G401.6 (cell line): ENCODE data around the gene PHLDB2.

Experiments used
- FAIRE-seq: peaks from 2 replicates; lab custom pipeline; 2012; peaks lifted over from hg19 to GRCh38; lab: Jason Lieb, UNC

The PHLDB2 gene

DNA sequence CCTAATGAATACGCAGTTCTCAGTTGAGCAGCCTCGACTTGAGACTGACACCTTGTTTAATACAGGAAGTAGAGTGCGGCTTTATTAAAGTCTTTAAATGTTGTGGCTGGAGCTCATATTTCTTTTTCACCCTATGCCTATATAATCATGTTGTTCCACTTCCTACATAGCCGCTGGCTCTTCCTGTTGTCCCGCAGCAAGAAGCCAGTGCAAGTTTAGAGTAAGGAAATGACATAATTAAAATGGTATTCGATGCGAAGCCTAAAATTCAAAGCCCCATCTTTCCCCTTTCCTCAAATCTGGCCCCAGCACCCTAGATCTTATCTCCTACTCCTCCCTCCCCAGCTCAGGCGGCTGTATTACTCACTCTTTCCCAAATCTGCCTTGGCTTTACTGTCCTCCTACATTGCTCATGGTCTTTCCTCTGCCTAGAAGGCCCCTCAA lies 7.5 kb upstream of the PHLDB2 start:
- no peak for FAIRE-seq

DNA sequence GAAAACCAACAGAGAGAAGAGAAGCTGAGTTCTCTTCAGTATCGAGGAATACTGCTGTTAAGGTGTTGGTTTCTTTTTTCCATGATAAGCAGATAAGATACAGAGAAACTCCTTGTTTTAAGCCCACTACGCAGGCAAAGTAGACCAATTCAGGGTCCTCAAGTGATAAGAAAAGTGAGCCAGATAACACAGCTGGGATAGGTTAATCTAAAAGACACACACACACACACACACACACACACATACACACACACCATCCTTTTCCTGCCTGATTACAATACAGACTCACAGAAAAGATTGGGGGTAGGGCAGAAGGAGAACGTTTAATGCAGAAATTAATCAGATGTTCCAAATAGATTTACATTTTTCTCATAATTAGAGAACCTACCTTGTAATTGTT lies 6.5 kb upstream of the PHLDB2 start:
- FAIRE-seq, result no peak

DNA sequence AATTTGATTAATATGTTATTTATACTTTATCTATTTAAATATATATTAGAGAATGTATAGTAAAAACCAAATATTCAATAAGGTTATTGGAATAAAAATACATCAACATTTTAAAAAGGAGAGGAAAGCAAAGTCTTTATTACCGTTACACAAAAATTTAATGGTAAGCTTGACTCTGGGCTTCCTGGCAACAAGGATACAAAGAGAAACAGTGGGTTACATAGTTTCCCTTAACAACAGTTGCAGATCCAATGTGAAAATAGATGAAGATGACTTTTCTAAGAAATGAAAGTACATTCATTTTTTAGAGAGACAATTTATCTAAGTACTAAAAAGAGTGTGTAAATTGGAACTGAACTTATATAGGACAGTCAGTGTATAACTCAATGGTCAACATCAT lies 6.0 kb upstream of the PHLDB2 start:
- no peak for FAIRE-seq

DNA sequence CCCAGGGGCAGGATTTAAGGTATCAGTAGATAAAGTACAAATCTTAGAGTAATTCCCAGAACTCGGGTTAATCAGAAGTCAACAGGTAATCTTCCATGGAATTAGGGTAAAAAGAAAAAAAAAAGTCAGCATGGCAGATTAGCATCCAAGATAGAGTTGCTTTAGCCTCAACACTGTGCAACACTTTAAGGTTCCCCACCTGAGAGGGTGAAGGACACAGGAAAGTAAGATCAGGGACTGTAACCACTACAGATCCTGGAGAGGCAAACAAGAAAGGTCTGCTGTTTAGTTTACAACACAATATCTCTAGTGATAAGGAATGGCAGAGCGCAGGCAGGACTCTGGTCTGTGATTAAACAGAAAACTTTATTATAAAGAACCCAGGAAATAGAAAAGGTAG lies 4.1 kb upstream of the PHLDB2 start:
- FAIRE-seq, result no peak

DNA sequence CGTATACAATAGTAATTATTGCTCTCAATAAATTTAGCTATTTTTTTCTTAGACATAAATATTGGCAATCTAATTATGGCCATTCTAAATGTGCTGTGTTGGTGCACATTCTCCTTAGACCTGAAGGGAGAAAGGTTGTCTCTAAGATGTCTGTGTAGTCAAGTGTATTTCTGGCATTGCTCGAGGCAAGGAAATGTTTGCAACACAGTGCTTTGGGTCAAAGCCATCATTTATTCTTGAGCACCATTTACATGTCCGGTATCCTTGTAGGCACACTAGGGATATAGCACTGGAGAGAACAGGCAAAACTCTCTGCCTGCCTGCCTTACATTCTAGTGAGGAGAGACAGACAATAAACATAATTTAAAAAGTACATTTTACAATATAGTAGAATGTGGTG lies 2.6 kb upstream of the PHLDB2 start:
- FAIRE-seq, result no peak

DNA sequence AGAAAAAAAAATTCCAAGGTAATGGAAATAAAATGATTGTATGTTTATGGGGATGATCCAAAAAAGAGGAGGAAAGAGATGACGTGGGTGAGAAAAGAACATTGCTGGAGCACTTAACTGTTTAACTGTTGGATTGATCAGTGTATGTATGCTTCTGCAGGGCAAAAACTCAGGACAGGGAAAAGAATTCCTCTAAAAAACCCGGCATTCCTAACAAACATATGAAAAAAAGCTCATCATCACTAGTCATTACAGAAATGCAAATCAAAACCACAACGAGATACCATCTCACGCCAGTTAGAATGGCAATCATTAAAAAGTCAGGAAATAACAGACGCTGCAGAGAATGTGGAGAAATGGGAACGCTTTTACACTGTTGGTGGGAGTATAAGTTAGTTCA lies 1.6 kb upstream of the PHLDB2 start:
- no peak for FAIRE-seq

DNA sequence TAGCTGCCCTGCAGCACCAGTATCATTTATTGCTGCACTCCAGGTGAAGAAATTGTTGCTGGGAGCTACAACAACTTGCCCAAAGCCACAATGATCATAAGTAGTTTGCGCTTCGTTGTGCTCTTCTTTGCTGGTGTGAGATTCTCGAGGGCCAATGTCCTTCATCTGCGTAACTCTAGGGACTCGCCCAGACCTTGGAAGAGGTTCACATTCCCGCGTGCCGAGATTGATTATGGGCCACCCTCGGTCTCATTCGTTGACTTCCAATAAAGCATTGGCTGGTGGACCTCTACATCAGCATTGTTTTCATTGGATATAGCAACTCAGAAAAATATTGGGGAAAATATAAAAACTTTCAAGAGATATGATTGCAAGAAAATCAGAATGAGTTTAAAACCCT lies 423 bp upstream of the PHLDB2 start:
- no peak for FAIRE-seq

DNA sequence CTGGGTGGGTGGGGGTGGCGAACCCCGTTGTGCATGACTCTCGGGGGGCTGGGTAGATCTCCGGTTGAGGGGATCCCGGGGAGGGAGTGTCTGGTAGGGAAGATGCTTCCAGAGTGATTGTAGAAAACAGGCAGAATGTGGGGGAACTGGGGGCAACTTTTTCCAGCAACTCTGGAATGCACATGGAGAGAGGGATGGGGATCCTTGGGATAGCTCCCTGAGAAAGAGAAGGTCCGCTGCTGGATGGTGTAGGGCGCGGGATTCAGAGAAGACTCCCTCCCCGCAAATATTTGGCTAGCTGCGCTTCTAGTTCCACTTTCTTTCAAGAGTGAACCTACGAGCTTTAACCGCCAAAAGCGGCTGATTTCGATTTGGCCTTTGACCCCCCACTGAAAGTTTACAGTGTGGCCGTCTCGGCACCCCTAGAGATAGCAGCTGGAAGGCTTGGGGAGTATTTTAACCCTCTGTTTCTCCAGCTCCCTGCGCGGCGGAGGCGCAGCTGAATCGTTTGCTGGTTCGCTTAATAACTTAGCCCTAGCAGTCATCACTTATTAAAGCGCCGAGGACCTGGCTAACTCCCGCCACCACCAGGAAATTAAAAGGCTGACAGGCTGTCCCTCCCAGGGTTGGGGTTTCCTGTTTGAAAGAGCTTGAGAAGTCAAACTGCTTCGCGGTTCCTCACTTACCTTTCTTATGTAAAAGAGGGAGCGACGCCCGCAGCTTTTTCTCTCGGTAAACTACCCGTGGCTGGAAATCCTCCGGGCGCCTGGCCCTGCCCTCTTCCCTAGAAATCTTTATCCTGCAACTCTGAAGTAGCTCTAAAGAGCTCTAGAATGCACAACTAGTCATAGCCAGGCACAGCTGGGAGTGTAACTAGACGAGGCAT lies 1.2 kb downstream of the PHLDB2 start:
- no peak for FAIRE-seq

DNA sequence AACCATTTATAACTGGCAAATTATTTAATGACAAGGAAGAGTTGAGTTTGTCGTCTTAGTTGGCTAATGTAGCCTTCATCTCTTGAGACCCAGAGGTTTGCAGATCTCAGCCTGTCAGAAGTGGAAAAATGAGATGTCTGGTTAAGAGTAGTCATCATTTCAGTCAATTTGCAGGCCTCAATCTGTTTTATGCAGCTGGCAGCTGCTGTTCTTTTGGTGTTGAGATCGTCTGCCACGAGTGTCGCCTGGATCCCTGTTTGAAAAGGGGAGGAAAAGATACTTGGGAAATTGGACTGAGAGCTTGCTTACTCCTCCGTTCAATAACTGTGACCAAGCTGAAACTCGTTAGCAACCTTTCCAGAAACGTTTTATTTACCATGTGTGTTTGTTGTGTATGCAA lies 2.3 kb downstream of the PHLDB2 start:
- FAIRE-seq, result no peak

DNA sequence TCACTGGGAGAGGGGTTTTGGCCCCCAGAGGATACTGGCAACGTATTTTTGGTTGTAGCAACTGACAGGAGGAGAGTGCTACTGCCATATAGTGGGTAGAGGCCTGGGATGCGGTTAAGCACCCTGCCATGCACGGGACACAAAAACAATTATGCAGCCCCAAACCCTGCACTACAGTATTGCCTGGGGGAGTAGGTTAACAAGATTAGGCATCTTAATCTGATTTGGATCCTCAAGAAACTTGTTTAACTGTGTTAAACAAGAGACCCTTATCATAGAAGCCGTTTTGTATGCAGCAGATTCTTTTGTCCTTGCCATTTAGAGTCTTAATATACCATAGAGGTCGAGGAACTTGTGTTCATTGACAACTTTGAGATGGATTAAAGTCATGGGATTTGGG lies 3.4 kb downstream of the PHLDB2 start:
- FAIRE-seq, result no peak

DNA sequence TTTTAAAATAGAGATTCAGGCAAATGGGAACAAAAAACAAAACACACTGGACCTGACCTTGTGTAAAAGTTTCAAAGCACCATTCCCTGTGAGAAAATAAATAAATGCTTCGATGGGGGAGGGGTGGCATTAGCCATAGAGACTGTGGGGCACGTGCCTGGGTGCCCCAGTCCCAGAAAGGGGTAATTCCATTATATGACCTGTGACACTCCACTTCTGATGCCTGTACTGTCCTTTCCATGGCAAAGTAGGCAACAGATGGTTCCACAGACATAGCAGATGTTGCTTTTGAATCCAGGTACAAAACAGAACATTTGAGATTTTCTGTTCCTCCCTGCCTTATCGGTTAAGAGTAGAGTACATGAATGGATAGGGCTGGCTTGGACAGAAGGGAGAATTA lies 3.9 kb downstream of the PHLDB2 start:
- FAIRE-seq, result no peak

DNA sequence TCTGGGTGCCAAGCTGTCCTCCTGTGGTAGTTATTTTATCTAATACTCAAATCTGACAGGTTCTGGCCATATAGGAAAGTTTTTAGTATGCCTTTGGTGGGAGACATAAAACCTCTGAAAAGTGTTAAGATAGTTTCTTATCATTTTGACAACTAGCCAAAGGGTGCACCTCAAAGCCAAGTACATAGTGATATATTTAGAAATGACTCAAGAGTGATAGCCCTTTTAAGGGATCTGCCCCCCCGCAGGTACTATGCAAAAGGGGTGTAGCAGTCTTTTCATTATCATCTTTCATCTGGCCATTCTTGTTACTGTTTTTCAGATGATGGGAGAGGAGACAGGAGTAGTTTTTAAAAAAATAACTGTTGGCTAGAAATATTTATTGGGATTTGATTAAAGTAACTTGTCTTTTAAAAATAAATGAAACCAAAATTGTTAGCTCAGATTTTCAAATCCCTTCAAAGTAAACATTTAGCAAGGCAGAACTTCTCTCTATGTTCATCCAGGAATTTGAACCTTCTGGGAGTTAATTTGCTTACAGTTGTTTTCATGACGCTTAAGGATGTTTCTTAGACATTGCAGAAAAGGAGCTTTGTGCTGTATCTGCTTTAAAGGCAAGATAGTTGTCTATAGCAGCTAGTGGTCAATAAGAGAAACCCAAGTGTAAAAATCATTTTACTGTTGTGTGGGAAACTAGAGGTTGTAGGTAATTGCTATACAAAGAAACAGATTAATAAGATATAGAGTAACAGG lies 5.1 kb downstream of the PHLDB2 start:
- FAIRE-seq, result no peak

DNA sequence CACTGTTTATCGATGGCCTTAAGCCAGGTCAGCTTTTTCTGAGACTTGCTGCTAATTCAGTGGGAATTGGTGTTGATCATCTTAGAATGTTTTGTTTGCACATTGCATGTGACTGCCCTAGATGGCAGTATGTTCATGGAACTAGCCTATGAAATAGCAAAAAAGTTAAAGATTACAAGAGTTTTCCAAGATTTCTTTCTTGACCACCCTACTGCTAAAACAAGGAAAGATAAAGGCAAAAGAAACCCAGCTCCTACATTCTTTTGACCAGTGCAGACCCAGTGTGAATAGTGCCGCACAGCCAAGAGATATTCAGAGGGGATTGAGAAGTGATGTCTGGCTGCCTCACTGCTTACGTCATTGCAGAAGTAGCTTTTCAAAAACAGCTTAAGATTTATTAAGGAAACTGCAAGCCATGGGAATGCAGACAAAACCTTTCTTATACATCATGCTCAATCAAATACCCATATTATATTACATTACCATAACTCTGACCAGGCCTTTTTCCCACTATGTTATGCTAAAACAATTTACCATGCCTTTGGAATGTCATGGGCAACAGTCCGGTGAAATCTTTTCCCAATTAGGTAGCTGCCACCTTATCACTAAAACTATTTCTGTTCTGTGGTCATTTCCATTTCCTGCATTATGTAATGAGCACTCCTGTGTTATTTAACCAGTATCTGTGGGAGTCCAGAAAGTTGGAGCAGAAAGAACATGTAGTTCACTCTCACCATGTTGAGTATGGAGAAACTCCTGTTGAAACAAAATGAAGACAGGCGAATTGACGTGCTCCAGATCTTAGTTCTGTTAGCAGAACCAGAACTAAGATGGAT lies 6.0 kb downstream of the PHLDB2 start:
- no peak for FAIRE-seq

DNA sequence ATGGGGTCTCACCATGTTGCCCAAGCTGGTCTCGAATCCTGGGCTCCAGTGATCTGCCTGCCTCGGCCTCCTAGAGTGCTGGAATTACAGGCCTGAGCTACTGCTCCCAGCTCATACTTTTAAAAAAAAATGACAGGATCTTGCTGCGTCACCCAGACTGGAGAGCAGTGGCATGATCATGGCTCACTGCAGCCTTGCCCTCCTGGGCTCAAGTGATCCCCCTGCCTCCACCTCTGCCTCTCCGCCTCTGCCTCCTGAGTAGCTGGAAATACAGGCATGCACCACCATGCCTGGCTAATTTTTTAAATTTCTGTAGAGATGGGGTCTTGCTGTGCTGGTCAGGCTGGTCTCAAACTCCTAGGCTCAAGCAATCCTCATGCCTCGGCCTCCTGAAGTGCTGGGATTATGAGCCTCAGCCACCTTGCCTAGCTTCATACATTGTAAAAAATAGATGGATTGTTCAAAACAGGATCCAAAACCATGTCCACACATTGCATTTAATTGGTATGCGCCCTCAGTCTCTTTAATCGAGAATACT lies 8.9 kb downstream of the PHLDB2 start:
- no peak for FAIRE-seq

DNA sequence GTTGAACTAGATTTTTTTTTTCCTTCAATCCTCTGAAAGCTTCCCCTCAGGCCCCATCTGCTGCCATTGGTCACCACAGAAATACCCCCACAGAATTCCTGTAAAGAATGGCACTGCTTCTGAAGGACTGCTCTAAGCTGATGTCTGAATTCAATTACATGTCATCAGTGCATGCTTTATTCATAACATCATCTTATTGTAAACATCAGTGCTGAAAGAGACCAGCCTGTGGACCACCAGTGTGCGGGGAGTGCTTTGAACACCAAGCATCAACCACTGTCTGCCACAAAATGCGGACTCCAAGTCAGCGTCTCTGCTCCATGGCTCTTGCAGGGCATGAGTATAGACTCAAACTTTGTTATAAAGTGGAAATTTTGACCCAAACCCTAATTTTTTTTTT lies 11.6 kb downstream of the PHLDB2 start:
- FAIRE-seq, result no peak

DNA sequence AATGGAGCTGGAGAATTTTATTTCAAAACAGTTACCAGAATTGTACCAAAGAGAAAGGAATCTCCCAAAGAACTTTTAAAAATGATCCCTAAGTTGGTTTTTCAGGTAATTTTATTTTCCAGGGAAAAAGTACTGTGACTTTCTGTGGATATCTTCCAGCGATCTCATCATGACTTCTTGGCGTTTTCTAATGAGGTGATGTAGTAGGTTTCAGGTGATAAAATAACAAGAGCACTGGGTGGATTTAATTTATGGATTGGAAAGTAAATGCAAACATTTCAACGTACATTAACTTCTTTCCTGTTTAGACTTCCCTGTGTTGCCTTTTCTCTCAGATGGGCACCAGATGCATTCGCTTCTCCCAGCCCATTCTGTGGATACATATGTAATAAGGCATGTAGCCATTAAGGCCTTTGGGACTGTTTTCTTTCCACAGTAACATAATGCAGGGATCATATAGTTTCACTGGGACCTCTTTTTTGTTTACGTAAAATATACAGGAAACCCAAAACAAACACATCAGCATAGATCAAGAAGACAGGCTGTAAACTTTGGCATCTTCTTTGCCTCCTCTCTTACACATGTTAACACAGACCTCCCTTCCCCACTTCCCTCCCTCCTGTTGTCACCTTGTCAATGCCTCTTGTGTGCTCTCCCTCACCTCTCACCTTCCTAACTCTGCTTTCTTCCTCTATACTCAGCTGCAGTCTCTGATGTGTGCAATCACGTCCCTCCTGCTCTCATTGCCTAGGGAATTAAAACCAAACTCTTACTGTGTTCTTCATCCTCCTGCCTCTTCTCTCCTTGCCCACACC lies 13.0 kb downstream of the PHLDB2 start:
- no peak for FAIRE-seq

DNA sequence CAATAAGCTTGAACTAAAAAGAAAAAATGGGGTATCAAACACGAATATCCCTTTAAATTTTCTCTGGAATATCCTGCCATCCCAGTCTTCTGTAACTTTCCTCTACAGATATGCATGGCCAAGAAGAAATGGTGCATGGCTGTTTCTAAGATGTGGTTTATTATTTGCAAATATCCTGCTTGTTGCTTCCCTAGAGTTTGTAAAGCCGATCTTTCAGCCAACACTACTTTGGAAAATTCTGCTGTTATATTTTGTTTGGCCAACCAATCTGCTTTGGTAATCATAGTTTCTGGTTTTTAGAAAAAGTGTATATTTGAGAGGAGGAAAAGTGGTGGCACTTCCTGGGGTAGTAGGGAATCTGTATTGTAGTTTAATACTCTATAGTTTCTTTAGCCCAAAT lies 13.9 kb downstream of the PHLDB2 start:
- no peak for FAIRE-seq

DNA sequence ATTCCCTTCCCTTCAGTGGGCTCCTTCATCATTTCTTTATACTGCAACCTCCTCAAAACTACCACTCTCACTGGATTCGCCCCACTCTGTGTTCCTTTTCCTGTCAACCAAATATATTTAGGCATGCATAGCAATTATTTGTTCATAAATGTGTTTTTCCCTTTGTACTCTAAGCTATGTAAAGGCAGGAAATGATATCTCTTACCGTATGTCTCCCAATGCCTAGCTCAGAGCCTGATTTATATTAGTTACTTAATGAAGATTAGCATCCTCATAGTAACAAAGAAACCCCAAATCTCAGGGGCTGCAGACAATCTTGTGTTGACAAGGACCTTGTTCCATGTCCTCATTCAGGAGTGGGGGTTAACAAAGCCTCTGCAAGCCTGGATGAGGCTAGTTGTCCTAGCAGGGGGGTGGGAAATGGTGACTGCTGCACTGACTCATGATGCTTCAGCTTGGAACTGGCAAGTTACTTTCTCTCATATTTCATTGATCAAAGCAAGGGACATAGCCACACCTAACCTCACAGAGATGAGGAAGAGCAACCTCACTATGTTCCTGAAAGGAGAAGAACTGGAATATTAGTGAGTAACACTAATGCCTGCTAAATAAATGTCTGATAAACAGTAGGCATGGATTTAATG lies 15.2 kb downstream of the PHLDB2 start:
- FAIRE-seq, result no peak

DNA sequence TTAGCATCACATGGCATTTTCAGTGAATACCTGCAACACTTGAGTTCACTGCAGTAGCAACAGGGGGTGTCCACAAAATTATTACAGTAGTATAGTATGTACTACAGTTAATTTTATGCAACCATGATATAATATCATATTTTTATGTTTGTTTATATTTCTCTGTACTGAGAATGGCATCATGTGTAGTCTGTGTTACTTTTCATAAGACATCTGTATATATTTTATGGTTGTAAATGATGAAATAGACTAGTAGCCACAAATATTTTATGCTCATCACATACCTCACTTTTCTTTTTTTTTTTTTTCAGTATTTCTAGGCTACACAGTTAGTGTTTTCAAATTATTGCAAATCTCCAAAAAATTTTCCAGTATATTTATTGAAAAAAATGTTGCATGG lies 22.4 kb downstream of the PHLDB2 start:
- no peak for FAIRE-seq

DNA sequence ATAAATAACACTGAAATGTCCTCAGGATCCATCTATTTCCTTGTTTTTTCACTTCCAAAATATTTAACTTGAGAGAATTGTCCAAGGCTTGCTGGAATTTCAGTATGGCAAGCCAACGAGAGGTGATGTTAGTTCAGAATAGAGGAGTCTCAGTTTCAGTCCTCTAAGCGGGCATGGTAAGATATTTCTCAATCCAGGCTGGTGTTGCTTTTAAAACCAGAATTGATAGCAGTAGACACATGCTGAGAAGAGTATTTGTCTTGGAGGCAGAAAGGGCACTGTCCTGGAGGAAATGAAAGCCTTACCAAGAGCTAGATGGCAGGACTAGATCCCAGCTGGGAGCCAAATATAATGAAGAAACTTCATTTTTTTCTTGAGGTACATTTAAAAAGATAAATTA lies 23.1 kb downstream of the PHLDB2 start:
- no peak for FAIRE-seq

DNA sequence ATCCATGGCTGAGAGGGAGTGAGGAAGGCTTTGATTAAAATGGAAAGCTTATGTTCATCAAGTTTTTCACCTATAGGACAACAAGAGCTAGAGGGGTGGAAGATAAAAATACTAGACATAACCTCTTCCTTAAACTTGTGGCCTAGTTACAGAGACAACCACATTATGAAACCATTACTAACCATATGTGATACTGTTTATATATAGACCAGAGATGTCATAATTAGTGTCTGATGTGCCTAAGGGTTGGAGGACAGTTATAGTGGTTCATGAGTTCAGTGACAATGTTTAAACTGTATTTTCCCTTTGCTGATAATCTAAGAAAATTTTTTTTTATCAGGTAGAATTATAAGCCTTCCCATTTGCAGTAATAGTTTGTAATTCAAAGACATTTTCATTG lies 23.7 kb downstream of the PHLDB2 start:
- FAIRE-seq, result no peak
